Chondrocyte (in vitro differentiated cells): ENCODE data around the gene IPO5. TPM values are rescaled to one million over a fixed set of nuclear protein-coding genes. Genes with fewer than 3 reads are reported as not detected.

Source experiments
- DNase-seq: peaks from one replicate; pipeline ENCODE4 v3.0.0; 2021; ENCODE audit warnings: mixed read lengths, low spot score
- H3K27ac Mint-ChIP-seq: one replicate; pipeline ENCODE4 v1.8.0; 2021; ENCODE audit warnings: mild to moderate bottlenecking, moderate library complexity, mixed read lengths; ENCODE audit not compliant: unreplicated experiment
- H3K27me3 Mint-ChIP-seq: 2 replicates; pipeline ENCODE4 v1.8.0; 2021; ENCODE audit warnings: low read depth, mixed read lengths
- H3K36me3 Mint-ChIP-seq: 2 replicates; pipeline ENCODE4 v1.8.0; 2021; ENCODE audit warnings: low read depth, mixed read lengths
- H3K4me1 Mint-ChIP-seq: 2 replicates; pipeline ENCODE4 v1.8.0; 2021; ENCODE audit warnings: low read depth, mild to moderate bottlenecking, mixed read lengths
- H3K4me3 Mint-ChIP-seq: one replicate; pipeline ENCODE4 v1.8.0; 2021; ENCODE audit warnings: mild to moderate bottlenecking, moderate library complexity, mixed read lengths; ENCODE audit not compliant: unreplicated experiment
- H3K9me3 Mint-ChIP-seq: 2 replicates; pipeline ENCODE4 v1.8.0; 2021; ENCODE audit warnings: low read depth, mixed read lengths
- total RNA-seq: library from RNA; stranded (reverse); gene quantifications from 3 replicates; pipeline ENCODE4 v1.2.1, GENCODE V29; 2021
- TF ChIP-seq, protein P1 (sequence below): fragments of 200-600 bp; sonication (generic); IDR thresholded peaks from 2 replicates; pipeline ENCODE4 v1.5.0; 2021; ENCODE audit warnings: antibody characterized with exemption, mild to moderate bottlenecking, moderate library complexity

IPO5 gene
- total RNA-seq, 1 donor from 2014 or later = 119 TPM

DNA sequence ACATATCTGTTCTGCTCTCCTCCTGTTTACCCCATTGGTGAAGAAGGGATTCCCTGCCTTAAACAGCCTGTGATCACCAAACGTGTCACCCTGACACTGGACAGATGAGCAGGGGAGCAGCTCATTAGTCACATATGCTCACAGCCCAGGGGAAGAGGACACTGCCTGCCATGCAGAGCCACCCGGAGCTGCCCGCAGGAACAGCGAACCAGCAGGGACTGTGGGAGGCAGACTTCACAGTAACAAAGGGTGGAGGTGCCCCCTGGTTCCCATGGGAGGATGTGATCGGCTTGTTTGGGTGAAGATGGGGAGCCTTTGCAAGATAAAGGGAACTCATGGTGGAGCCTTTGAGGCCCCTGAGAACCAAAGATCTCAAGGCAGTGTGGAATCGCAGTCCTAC is 100.8 kb downstream of the IPO5 start:
- Mint-ChIP-seq H3K4me1 (peaks cover 9% of the 10 kb centered on the region), H3K36me3 (no peaks in the 10 kb centered on the region), H3K9me3 (peaks cover 11% of the 10 kb centered on the region), H3K27ac (no peak overlapping the region), H3K27me3 (no peaks in the 10 kb centered on the region), H3K4me3 (no peak overlapping the region)
- TF ChIP-seq, protein P1, sequence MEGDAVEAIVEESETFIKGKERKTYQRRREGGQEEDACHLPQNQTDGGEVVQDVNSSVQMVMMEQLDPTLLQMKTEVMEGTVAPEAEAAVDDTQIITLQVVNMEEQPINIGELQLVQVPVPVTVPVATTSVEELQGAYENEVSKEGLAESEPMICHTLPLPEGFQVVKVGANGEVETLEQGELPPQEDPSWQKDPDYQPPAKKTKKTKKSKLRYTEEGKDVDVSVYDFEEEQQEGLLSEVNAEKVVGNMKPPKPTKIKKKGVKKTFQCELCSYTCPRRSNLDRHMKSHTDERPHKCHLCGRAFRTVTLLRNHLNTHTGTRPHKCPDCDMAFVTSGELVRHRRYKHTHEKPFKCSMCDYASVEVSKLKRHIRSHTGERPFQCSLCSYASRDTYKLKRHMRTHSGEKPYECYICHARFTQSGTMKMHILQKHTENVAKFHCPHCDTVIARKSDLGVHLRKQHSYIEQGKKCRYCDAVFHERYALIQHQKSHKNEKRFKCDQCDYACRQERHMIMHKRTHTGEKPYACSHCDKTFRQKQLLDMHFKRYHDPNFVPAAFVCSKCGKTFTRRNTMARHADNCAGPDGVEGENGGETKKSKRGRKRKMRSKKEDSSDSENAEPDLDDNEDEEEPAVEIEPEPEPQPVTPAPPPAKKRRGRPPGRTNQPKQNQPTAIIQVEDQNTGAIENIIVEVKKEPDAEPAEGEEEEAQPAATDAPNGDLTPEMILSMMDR = no peak
- no peak for DNase-seq

DNA sequence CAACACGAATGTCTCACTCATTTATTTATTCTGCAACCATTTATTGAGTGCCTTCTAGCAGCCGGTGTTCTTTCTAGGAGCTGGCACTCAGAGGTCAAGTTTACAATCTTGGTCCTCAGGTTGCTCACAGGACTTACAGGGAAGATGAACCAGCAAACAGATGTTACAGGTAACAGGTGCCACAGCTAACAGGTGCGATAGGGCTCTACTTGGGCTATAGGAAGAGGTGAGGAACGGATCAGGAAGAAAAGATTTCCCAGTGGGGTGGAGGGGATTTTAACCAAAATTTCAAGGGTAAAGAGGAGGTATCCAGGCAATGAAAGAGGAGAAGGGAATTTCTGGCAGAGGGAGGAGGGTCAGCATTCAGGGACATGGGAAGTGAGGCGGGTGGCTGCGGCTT is 102.1 kb downstream of the IPO5 start:
- no peaks in the 10 kb centered on the region for H3K27me3 Mint-ChIP-seq
- TF ChIP-seq, protein P1 = no peak
- H3K36me3 Mint-ChIP-seq = no peaks in the 10 kb centered on the region
- H3K4me3 Mint-ChIP-seq = no peak overlapping the region
- no peak for DNase-seq
- H3K4me1 Mint-ChIP-seq = no peaks in the 10 kb centered on the region
- H3K9me3 Mint-ChIP-seq = peaks cover 11% of the 10 kb centered on the region
- H3K27ac Mint-ChIP-seq = no peak overlapping the region

GRCh38 chr13:98056839-98057410 is 103.5 kb downstream of the IPO5 start:
- DNase-seq = no peak
- Mint-ChIP-seq H3K36me3 (no peaks in the 10 kb centered on the region), H3K27me3 (no peaks in the 10 kb centered on the region), H3K9me3 (peaks cover 11% of the 10 kb centered on the region), H3K27ac (no peak overlapping the region), H3K4me3 (no peak overlapping the region), H3K4me1 (no peaks in the 10 kb centered on the region)
- TF ChIP-seq, protein P1 = no peak

- H3K9me3 Mint-ChIP-seq = no peaks in the 10 kb centered on the region
- H3K36me3 Mint-ChIP-seq = no peaks in the 10 kb centered on the region
- TF ChIP-seq, protein P1 = no peak
- H3K27me3 Mint-ChIP-seq = no peaks in the 10 kb centered on the region
- no peak for DNase-seq
- H3K4me3 Mint-ChIP-seq = no peak overlapping the region
- H3K4me1 Mint-ChIP-seq = no peaks in the 10 kb centered on the region
- no peak overlapping the region for H3K27ac Mint-ChIP-seq
Measured at GRCh38 chr13:98059276-98059675, 105.8 kb downstream of the IPO5 start.

- H3K4me3 Mint-ChIP-seq = no peak overlapping the region
- H3K4me1 Mint-ChIP-seq = no peaks in the 10 kb centered on the region
- H3K36me3 Mint-ChIP-seq = no peaks in the 10 kb centered on the region
- DNase-seq = no peak
- no peak overlapping the region for H3K27ac Mint-ChIP-seq
- H3K9me3 Mint-ChIP-seq = no peaks in the 10 kb centered on the region
- TF ChIP-seq, protein P1 = no peak
- no peaks in the 10 kb centered on the region for H3K27me3 Mint-ChIP-seq
Measured at GRCh38 chr13:98060282-98060681, 106.8 kb downstream of the IPO5 start.
